Activated CD8-positive, alpha-beta memory T cell treated with anti-CD3 and anti-CD28 coated beads for 24 hours (primary cell): ENCODE results near the gene ADAM8.

Experiments used
- DNase-seq: peaks from one replicate; pipeline ENCODE4 v3.0.0-alpha.2; 2020

Gene ADAM8

GRCh38 chr10:133308421-133309099 is 31.9 kb upstream of the ADAM8 start, which contains the start of the genes TUBGCP2 and ZNF511:
TSS of gene TUBGCP2 (minus strand) at chr10:133308872. CDS start at chr10:133302941, 5,931 bp downstream.
TSS of gene ZNF511 (plus strand) at chr10:133308914. CDS start at chr10:133308944, 30 bp downstream.
- peak; percentile 99 for DNase-seq

DNA sequence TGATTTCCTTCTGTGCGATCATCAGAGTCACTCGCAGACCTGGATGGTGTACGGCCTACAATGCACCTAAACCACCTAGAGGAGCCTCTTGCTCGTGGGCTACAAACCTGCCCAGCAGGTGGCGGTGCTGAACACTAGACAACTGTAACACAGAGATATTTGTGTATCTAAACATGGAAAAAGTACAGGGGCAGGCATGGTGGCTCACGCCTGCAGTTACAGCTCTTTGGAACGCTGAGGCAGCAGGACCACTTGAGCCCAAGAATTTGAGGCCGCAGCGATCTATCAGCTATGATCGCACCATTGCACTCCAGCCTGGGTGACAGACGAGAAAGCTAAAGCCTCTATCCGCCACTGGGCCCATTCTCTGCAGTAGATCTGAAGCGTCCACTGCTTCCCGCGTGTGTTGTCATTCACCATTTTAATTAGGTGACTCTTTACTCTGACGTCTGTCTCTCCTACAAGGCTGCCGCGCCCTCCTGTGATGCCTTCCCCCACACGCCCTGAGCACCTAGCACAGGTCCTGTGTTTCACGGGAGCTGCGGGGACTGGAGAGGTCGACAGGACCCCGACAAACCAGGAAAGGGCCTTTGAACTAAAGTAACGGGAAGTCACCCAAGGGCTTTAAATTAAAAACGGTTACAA is 31.2 kb upstream of the ADAM8 start:
- DNase-seq = peak; percentile 92

DNA sequence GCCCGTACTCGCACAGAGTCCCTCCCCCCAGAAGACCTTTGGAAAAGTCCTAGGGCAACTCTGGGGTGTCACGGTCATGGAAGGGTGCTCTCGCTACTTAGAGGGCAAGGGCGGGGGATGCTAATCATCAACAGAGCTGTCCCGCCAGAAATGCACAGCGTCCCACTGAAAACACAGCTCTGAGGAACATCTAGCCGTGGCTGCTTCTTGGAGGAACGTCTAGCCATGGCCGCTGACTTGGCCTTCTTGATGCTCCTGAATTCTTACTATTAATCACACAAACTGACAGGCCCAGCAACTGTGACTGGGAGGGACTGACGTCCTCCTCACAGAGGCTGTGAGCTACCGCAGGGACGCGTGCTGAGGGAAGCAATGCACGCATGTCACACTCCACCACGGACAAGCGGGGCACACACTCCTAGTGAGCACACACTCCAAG is 30.3 kb upstream of the ADAM8 start:
- DNase-seq = no peak

- no peak for DNase-seq
Observed at GRCh38 chr10:133306097-133306476, 29.4 kb upstream of the ADAM8 start.

DNA sequence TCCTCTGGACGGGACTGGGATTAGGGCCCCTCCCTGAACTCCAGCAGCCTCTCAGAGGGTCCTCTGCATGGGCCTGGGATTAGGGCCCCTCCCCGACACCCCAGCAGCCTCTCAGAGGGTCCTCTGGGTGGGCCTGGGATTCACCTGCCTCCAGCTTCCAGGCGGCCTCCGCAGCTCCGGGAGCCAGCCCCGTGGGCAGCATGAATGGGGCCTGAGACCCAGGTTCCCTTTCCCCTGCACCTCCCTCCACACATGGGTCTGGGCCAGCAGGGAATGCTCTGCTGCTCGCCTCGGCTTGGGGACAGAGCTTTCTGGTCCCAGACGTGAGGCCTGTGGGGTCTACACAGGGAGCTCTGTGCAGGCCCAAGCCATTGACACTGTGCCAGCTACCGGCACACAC is 26.5 kb upstream of the ADAM8 start:
- no peak for DNase-seq

DNA sequence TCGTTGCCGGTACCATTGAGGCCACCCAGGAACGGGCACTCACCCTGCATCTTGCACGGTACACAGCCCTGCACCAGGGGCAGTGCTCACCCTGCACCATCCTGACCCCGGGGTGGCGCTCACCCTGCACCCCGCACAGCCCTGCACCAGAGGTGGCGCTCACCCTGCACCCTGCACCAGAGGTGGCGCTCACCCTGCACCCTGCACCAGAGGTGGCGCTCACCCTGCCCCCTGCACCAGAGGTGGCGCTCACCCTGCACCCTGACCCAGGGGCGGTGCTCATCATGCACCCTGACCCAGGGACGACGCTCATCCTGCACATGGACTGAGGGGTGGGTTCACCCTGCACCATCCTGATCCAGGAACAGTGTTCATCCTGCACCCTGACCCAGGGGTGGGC is 25.6 kb upstream of the ADAM8 start:
- DNase-seq = no peak

DNA sequence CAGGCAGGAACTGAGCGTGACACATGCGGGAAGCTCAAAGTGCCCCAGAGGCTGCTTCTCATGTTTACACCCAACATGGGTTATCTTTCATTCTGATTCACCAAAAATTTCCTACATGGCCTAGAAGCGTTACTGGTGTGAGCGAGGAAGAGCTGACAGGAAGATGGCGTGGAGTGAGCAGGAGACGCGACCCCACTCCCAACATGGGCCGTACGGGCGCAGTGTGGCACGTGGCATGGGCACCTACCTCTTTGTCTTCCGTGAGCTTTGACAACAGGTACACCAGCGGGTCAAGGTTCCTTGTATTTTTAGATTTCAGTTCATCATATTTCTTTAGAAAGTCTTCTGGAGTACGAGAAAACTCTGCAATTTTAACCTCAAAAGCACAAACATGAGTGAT is 23.1 kb upstream of the ADAM8 start:
- no peak for DNase-seq

DNA sequence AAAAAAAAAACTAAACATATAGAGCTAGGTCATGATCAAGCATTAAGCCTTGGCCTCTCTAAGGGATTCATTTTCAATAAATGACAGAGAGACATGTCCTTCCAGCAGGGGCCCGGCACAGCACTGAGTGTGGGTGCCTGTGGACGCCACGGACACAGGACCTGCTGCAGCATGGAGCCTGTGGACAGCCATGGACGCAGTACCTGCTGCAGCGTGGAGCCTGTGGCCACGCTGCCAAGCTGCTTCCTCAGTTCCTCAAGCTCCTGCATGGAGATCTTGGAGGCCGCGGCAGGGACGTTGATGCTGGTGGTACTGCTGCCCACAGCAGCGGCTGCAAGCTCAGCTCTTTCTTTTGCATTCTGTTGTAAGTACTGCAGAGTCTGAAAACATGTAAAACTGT is 22.6 kb upstream of the ADAM8 start:
- DNase-seq = no peak

GRCh38 chr10:133298466-133298865 is 21.8 kb upstream of the ADAM8 start:
- no peak for DNase-seq

DNA sequence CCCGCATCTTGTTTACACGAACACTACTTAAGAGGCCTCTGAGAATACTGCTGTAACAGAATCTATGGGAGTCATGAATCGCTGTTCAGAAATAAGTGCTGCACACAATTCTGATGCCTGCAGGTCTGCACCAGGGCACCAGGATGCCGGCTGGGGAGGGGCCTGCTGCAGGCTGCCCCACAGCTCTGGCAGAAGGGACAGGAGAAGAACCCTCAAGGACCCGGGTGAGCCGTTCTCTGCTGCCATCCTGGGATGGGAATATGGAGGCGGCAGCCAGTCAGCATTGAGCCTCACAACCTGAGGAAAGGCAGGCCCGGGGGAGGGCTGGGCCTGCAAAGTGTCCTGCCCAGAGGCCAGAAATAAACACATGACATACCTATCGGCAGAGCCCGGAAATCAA is 20.8 kb upstream of the ADAM8 start:
- DNase-seq = no peak

GRCh38 chr10:133295426-133296320 is 19.0 kb upstream of the ADAM8 start:
- DNase-seq = no peak

GRCh38 chr10:133294189-133294588 is 17.5 kb upstream of the ADAM8 start:
- DNase-seq = no peak

DNA sequence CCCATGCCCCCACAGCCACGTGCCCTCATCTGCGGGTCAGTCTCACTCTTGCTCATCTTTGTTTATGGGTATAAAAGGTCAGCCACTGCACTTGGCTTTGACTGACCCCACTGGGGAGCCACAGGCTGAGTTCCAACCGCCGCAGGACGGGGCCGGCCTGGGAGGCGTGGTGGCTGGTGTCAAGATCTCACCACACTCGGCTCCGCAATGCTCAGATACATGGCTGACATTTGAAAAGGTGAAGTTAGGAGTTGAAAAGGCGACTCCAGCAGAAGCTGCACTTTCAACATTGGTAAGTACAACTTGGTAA is 17.1 kb upstream of the ADAM8 start:
- DNase-seq = no peak

DNA sequence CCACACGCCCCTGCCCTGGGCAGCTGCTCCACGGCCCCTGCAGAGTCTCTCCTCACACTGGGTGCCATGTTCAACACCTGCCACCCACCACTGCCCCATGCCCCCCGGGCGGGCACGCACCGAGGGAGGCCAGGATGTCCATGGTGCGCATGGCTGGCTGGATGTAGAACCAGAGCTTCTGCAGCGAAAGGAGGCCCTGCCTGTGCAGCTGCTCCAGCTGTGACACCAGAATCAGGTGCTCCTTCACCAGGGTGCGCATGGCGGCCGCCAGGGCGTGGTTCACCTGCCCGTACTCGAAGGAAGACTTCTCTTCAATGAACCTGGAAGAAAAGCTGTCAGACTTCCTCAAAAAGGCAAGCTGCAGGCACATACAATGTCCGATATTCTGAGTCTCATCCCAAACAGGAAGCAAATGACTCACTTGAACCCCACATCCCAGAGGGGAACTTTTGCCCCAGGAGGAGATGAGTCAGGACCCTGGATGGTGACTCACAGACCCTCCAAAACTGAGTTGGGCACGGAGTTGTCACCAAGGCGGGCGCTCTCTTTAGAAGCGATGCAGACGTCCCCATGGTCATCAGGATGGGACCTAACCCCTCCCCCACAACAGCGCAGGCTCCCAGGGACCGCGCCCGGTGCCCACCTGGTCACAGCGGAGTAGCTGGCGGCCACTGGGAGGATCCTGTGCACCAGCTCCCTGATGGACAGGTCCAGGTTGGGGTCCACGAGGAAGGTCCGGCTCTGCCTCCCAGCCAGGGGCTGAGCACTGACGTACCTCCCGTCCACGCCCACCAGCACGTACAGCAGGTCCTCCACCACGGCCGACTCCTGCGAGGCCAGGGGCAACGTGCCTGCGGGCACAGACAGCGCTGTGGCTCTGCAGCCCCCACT is 16.5 kb upstream of the ADAM8 start:
- no peak for DNase-seq

DNA sequence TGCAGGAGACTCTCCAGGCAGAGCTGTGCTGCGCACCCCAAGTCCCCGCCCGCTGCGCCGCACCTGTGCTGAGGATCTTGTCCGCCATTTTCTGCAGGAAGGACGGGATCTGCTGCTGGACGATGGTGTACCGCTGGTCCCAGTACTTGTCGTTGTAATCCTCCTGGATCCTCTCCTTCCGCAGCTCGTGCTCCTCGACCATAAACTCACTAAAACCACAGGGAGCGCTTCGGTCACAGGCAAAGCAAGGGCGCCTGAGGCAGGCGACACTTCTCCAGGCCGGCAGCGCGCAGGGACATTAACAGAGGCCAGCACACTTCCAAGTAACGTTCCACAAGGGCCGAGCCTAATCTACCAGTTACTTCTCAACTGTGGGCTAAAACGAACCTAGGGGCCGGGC is 13.1 kb upstream of the ADAM8 start:
- DNase-seq = no peak

GRCh38 chr10:133287832-133288500 is 11.3 kb upstream of the ADAM8 start:
- DNase-seq = no peak

DNA sequence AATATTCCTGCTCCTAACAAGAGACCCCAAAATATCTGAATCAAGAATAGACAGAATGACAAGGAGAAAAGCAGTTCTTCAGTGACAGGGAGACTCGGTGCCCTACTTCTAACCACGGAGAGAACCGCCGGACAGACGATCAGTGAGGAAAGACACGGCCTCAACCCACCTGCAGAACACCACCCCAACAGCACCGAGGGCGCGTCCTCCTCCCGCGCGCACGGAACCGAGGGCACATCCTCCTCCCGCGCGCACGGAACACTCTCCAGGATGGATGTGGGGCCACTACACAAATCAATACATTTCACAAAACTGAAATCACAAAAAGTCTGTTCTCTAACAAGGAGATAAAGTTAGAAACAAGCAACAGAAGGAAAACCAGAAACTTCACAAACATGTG is 9.7 kb upstream of the ADAM8 start:
- no peak for DNase-seq

DNA sequence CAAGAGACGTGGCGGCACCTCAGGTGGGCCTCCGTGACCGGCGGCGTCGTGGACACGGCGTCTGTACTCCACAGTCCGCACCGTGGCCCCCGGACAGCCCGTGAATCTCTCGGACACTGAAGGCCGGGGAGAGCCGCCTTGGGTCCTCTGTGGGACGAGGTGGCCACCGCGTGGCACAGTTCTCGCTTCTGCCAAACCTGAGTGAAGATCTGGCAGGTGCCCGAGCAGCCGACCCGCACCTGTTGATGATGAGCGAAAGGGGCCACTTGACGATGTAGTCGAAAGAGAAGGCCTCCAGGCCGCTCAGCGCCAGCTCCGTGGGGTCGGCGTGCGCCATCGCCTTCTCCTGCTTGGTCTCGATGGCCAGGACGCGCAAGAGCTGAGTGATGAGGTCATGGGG is 8.5 kb upstream of the ADAM8 start:
- DNase-seq = no peak

GRCh38 chr10:133283931-133284330 is 7.3 kb upstream of the ADAM8 start:
- no peak for DNase-seq

DNA sequence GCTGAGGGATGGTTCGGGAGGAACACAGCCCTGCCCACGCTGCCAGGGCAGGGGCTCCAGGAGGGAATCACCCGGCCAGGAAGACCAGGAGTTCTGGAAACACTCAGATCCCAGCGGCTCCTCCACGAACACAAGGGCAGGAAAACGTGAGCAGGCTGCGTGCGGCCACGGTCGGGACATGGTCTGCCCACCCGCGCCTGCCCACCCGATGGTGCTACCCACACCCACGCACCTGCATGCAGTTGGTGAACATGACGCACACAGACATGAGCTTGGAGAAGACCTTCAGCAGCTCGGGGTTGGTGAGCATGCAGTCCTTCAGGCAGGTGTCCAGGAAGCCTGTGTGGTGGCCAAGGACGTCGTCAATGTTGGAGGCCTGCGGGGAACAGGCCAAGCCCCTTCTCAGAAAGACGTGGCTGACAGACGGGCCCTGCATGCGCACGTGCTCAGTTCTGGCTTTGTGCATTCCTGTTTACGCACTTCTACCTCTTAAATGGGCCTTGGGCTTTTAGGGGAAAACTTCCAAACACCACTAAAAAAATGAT is 6.2 kb upstream of the ADAM8 start:
- DNase-seq = no peak

GRCh38 chr10:133281628-133282372 is 5.1 kb upstream of the ADAM8 start:
- DNase-seq = no peak
